DOHH2 (cell line): ENCODE results near the gene RTL3.

Experiments used
- H3F3A ChIP-seq: fragments of 200-600 bp; sonication (generic), shearing (Covaris generic); 2 replicates; pipeline ENCODE4 v1.6.0; 2016; ENCODE audit warnings: antibody characterized with exemption, mild to moderate bottlenecking; ENCODE audit not compliant: control insufficient read depth, insufficient read depth
- H3K27ac ChIP-seq: fragments of 200-600 bp; sonication (generic); 2 replicates; pipeline ENCODE4 v1.5.1; 2014; ENCODE audit warnings: low read depth, mild to moderate bottlenecking, low read length, moderate library complexity
- H3K27me3 ChIP-seq: fragments of 200-600 bp; sonication (generic); 2 replicates; pipeline ENCODE4 v1.6.1; 2014; ENCODE audit warnings: mild to moderate bottlenecking, low read length, mixed read lengths; ENCODE audit not compliant: control insufficient read depth
- H3K36me3 ChIP-seq: fragments of 200-600 bp; sonication (generic); 2 replicates; pipeline ENCODE4 v1.6.1; 2014; ENCODE audit warnings: mild to moderate bottlenecking, low read length, moderate library complexity, mixed read lengths; ENCODE audit not compliant: control insufficient read depth
- H3K4me1 ChIP-seq: fragments of 200-600 bp; sonication (generic); 2 replicates; pipeline ENCODE4 v1.6.1; 2014; ENCODE audit warnings: mild to moderate bottlenecking, low read length, mixed read lengths; ENCODE audit not compliant: control insufficient read depth
- H3K4me2 ChIP-seq: fragments of 200-600 bp; sonication (generic); 2 replicates; pipeline ENCODE4 v1.6.0; 2014; ENCODE audit warnings: mild to moderate bottlenecking, low read length, moderate library complexity
- H3K4me3 ChIP-seq: fragments of 200-600 bp; sonication (generic); 2 replicates; pipeline ENCODE4 v1.5.1; 2014; ENCODE audit warnings: mild to moderate bottlenecking, low read length, mixed read lengths
- H3K79me2 ChIP-seq: fragments of 200-600 bp; sonication (generic); 2 replicates; pipeline ENCODE4 v1.6.1; 2014; ENCODE audit warnings: mild to moderate bottlenecking, low read length, mixed read lengths; ENCODE audit not compliant: control insufficient read depth
- H3K9me2 ChIP-seq: fragments of 200-600 bp; sonication (generic); replicated peaks from 2 replicates; pipeline ENCODE4 v1.6.1; 2014; ENCODE audit warnings: mild to moderate bottlenecking, low read length, mixed read lengths; ENCODE audit not compliant: control insufficient read depth
- H3K9me3 ChIP-seq: fragments of 200-600 bp; sonication (generic); 2 replicates; pipeline ENCODE4 v1.6.1; 2014; ENCODE audit warnings: antibody characterized with exemption, low read length, mixed read lengths; ENCODE audit not compliant: control insufficient read depth, insufficient read depth
- H4K20me1 ChIP-seq: fragments of 200-600 bp; sonication (generic); 2 replicates; pipeline ENCODE4 v1.6.0; 2014; ENCODE audit warnings: low read depth, mild to moderate bottlenecking, antibody characterized with exemption, low read length, moderate library complexity; ENCODE audit not compliant: control insufficient read depth, insufficient read depth
- EZH2phosphoT487 ChIP-seq: fragments of 200-600 bp; sonication (generic); IDR thresholded peaks from 2 replicates; pipeline ENCODE4 v1.6.1; 2017; ENCODE audit warnings: borderline replicate concordance, mild to moderate bottlenecking, antibody characterized with exemption, low read length, moderate library complexity, mixed read lengths
- TF ChIP-seq, protein P1 (sequence below): fragments of 200-600 bp; sonication (generic); IDR thresholded peaks from one replicate; pipeline ENCODE4 v1.5.1; 2014; ENCODE audit warnings: antibody characterized with exemption, mild to moderate bottlenecking, low read depth, low read length; ENCODE audit not compliant: poor library complexity, severe bottlenecking

RTL3 gene

GRCh38 chrX:78658414-78658813, 714 bp downstream of the RTL3 start:
- Histone ChIP-seq H3K36me3 (no peaks in the 10 kb centered on the region), H3K4me1 (no peaks in the 10 kb centered on the region), H3K4me3 (no peak overlapping the region), H3K9me3 (no peaks in the 10 kb centered on the region), H4K20me1 (no peaks in the 10 kb centered on the region), H3K9me2 (no peaks in the 10 kb centered on the region), H3K27me3 (no peaks in the 10 kb centered on the region), H3K27ac (no peak overlapping the region), H3K79me2 (no peaks in the 10 kb centered on the region), H3K4me2 (no peak overlapping the region), H3F3A (no peaks in the 10 kb centered on the region)
- no peak for TF ChIP-seq EZH2phosphoT487
- TF ChIP-seq, protein P1, sequence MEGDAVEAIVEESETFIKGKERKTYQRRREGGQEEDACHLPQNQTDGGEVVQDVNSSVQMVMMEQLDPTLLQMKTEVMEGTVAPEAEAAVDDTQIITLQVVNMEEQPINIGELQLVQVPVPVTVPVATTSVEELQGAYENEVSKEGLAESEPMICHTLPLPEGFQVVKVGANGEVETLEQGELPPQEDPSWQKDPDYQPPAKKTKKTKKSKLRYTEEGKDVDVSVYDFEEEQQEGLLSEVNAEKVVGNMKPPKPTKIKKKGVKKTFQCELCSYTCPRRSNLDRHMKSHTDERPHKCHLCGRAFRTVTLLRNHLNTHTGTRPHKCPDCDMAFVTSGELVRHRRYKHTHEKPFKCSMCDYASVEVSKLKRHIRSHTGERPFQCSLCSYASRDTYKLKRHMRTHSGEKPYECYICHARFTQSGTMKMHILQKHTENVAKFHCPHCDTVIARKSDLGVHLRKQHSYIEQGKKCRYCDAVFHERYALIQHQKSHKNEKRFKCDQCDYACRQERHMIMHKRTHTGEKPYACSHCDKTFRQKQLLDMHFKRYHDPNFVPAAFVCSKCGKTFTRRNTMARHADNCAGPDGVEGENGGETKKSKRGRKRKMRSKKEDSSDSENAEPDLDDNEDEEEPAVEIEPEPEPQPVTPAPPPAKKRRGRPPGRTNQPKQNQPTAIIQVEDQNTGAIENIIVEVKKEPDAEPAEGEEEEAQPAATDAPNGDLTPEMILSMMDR, result no peak

DNA sequence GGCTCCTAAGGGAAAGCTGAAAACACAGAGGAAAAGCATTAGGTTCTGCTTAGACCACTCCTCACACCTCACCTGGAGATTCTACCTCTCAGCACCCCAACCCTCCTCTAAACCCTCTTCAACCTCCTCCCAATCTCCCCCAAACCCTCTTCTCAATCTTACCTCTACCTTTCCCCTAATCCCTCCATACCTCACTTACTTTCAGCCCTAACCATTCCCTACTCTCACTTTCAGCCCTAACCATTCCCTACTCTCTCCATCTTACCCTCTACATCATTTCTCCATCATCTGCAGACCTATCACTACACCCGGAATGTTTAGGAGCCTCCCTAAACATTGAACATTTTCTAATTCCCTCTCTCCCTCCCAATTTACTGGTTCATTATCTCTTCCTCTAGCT, 3.5 kb downstream of the RTL3 start:
- H3K4me2 ChIP-seq, result no peak overlapping the region
- no peaks in the 10 kb centered on the region for H4K20me1 ChIP-seq
- no peaks in the 10 kb centered on the region for H3K79me2 ChIP-seq
- H3K4me1 ChIP-seq, result no peaks in the 10 kb centered on the region
- H3K4me3 ChIP-seq, result no peak overlapping the region
- H3K36me3 ChIP-seq, result no peaks in the 10 kb centered on the region
- H3K27ac ChIP-seq, result no peak overlapping the region
- no peaks in the 10 kb centered on the region for H3K27me3 ChIP-seq
- H3F3A ChIP-seq, result no peaks in the 10 kb centered on the region
- no peaks in the 10 kb centered on the region for H3K9me2 ChIP-seq
- TF ChIP-seq, protein P1, result no peak
- no peak for TF ChIP-seq EZH2phosphoT487
- H3K9me3 ChIP-seq, result no peaks in the 10 kb centered on the region

DNA sequence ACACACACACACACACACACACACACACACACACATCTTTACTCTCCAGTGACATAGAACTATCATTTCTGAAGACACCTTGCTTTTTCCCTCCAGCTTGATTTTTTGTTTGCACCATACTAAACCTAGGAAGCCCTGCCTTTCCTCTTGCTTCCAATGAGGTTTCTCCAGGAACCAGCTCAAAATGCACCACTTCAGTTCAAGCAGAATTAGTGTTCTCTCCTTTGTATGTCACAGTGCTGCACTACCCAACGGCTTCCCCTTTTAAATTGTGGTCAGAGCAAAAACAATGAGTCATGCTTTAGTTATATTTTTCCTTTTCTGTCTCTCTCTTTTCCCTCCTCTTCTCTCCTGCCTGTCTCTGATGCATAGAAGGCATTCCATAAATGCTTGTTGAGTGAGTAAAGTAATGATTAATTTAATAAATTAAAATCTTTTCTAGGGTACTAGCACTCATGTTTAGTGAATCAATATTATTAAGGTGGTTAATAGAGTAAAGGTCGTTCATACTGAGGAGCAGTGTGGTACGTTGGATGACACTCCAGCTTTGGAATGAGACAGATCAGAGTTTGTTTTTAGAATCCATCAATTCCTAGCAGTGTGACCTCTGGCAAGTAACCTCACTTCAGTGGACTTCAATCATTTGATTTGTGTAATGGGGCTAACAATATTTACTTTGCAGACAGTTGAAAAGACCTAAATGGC, 5.9 kb downstream of the RTL3 start:
- no peaks in the 10 kb centered on the region for H3K9me2 ChIP-seq
- H3K27ac ChIP-seq, result no peak overlapping the region
- H4K20me1 ChIP-seq, result no peaks in the 10 kb centered on the region
- no peaks in the 10 kb centered on the region for H3K27me3 ChIP-seq
- H3F3A ChIP-seq, result no peaks in the 10 kb centered on the region
- no peaks in the 10 kb centered on the region for H3K4me1 ChIP-seq
- H3K79me2 ChIP-seq, result no peaks in the 10 kb centered on the region
- H3K4me3 ChIP-seq, result no peak overlapping the region
- H3K4me2 ChIP-seq, result no peak overlapping the region
- TF ChIP-seq, protein P1, result no peak
- TF ChIP-seq EZH2phosphoT487, result no peak
- no peaks in the 10 kb centered on the region for H3K36me3 ChIP-seq
- H3K9me3 ChIP-seq, result no peaks in the 10 kb centered on the region
